ENCODE data around the gene MS4A4E.

Gene MS4A4E

GRCh38 chr11:60150279-60150678 is 92.7 kb downstream of the MS4A4E start:
- no peaks in the 10 kb centered on the region for H3K27me3 ChIP-seq (replicated peaks)
- in situ Hi-C loops (cut with HindIII; ENCODE audit: low pct_ligation_motif_present, low sequenced_read_pairs): no loop called here
- H3K4me3 ChIP-seq (ENCODE audit: low read depth, low read length): no peak overlapping the region
- TF ChIP-seq CTCF (IDR thresholded peaks at IDR 0.05; ENCODE audit: low read depth, low read length, missing control alignments): no peak
- no peak overlapping the region for H3K27ac ChIP-seq
- no peak for DNase-seq
- no peaks in the 10 kb centered on the region for H3K36me3 ChIP-seq (replicated peaks)
